Fibroblast of lung (primary cell): ENCODE measurements around the gene NEURL1. TPM values are rescaled to one million over a fixed set of nuclear protein-coding genes. Genes with fewer than 3 reads are reported as not detected.

Experiments used
- DNase-seq, 2 donors: peaks; one replicate each; pipeline versions ENCODE4 v3.0.0 to v3.0.0-alpha.2; 2010; ENCODE audit warnings: low read depth in 2 of 2
- H2AFZ ChIP-seq: 2 replicates; pipeline ENCODE4 v1.5.1; 2012; ENCODE audit warnings: low read length, control low read depth, inconsistent platforms
- H3K27ac ChIP-seq: 2 replicates; pipeline ENCODE4 v1.5.1; 2011; ENCODE audit warnings: low read length, control low read depth; ENCODE audit not compliant: insufficient read depth
- H3K27me3 ChIP-seq: 2 replicates; pipeline ENCODE4 v1.5.1; 2011; ENCODE audit warnings: mild to moderate bottlenecking, low read length; ENCODE audit not compliant: control insufficient read depth, insufficient read depth
- H3K36me3 ChIP-seq: 2 replicates; pipeline ENCODE4 v1.5.1; 2011; ENCODE audit warnings: low read length; ENCODE audit not compliant: control insufficient read depth, insufficient read depth
- H3K4me1 ChIP-seq: 2 replicates; pipeline ENCODE4 v1.5.1; 2011; ENCODE audit warnings: low read length; ENCODE audit not compliant: control insufficient read depth, insufficient read depth; ENCODE audit errors: extremely low read depth
- H3K4me2 ChIP-seq: 2 replicates; pipeline ENCODE4 v1.5.1; 2011; ENCODE audit warnings: low read length, control low read depth; ENCODE audit not compliant: insufficient read depth; ENCODE audit errors: extremely low read depth
- H3K4me3 ChIP-seq, 4 experiments: fragments of 200-600 bp in 1 of 4; sonication (generic) in 1 of 4; replicated peaks in 1 of 4; 2 replicates each; pipeline ENCODE4 v1.5.1; 2011 to 2016; ENCODE audit warnings: low read length in 4 of 4, low read depth in 3 of 4, mild to moderate bottlenecking in 3 of 4, control low read depth in 2 of 4, inconsistent platforms in 1 of 4, mixed read lengths in 1 of 4; ENCODE audit not compliant: insufficient read depth in 1 of 4; ENCODE audit errors: control extremely low read depth in 1 of 4
- H3K79me2 ChIP-seq: 2 replicates; pipeline ENCODE4 v1.5.1; 2012; ENCODE audit warnings: mild to moderate bottlenecking, low read length, inconsistent platforms; ENCODE audit not compliant: control insufficient read depth, insufficient read depth
- H3K9ac ChIP-seq: 2 replicates; pipeline ENCODE4 v1.5.1; 2011; ENCODE audit warnings: mild to moderate bottlenecking, low read length, control low read depth; ENCODE audit not compliant: insufficient read depth
- H3K9me3 ChIP-seq: 2 replicates; pipeline ENCODE4 v1.5.1; 2012; ENCODE audit warnings: low read depth, low read length; ENCODE audit not compliant: control insufficient read depth, insufficient read depth
- H4K20me1 ChIP-seq: 2 replicates; pipeline ENCODE4 v1.5.1; 2011; ENCODE audit warnings: low read length; ENCODE audit not compliant: control insufficient read depth, insufficient read depth; ENCODE audit errors: extremely low read depth
- EZH2 ChIP-seq: IDR thresholded peaks from 2 replicates; pipeline ENCODE4 v1.5.1; 2012; ENCODE audit warnings: low read length, control low read depth, mild to moderate bottlenecking; ENCODE audit errors: missing control alignments
- polyA plus RNA-seq, 2 donors: library from polyadenylated mRNA; depleted of rRNA in 1 of 2; stranded (reverse) in 1 of 2; unstranded in 1 of 2; fragments of >200 nt; gene quantifications; 2 replicates each; pipeline ENCODE4 v1.2.1, GENCODE V29; 2011 to 2012; ENCODE audit warnings: missing spikeins in 1 of 2
- total RNA-seq: library from RNA; depleted of rRNA; stranded (reverse); fragments of >200 nt; gene quantifications from 2 replicates; pipeline ENCODE4 v1.2.1, GENCODE V29; 2014
- TF ChIP-seq, protein P1 (sequence below), 2 donors: IDR thresholded peaks in 1 of 2; conservative IDR thresholded peaks in 1 of 2; 1 replicate in 1 of 2; 2 replicates in 1 of 2; pipeline ENCODE4 v1.5.1; 2011 to 2012; ENCODE audit warnings: low read length in 2 of 2, control low read depth in 1 of 2, inconsistent platforms in 1 of 2, low read depth in 1 of 2, mild to moderate bottlenecking in 1 of 2

Gene NEURL1
- total and polyA plus RNA-seq, 2 donors (not counting 1 experiment from before 2014, with no cell fraction given): 0.12 TPM; not detected in 1

GRCh38 chr10:103602028-103602851 lies 108.7 kb downstream of the NEURL1 start:
- TF ChIP-seq, protein P1, sequence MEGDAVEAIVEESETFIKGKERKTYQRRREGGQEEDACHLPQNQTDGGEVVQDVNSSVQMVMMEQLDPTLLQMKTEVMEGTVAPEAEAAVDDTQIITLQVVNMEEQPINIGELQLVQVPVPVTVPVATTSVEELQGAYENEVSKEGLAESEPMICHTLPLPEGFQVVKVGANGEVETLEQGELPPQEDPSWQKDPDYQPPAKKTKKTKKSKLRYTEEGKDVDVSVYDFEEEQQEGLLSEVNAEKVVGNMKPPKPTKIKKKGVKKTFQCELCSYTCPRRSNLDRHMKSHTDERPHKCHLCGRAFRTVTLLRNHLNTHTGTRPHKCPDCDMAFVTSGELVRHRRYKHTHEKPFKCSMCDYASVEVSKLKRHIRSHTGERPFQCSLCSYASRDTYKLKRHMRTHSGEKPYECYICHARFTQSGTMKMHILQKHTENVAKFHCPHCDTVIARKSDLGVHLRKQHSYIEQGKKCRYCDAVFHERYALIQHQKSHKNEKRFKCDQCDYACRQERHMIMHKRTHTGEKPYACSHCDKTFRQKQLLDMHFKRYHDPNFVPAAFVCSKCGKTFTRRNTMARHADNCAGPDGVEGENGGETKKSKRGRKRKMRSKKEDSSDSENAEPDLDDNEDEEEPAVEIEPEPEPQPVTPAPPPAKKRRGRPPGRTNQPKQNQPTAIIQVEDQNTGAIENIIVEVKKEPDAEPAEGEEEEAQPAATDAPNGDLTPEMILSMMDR (conservative IDR thresholded peaks at IDR 0.05 in 1 of 2, IDR thresholded peaks at IDR 0.05 in 1 of 2; ENCODE audit: low read depth in 1 of 2, low read length in 2 of 2): no peak
- no peak for TF ChIP-seq EZH2
- Histone ChIP-seq H3K79me2 (no peaks in the 10 kb centered on the region), H3K27me3 (no peaks in the 10 kb centered on the region), H2AFZ (no peak overlapping the region), H3K9me3 (no peaks in the 10 kb centered on the region), H3K27ac (no peak overlapping the region), H4K20me1 (no peaks in the 10 kb centered on the region), H3K9ac (no peak overlapping the region), H3K36me3 (peaks cover 26% of the 10 kb centered on the region), H3K4me2 (no peak overlapping the region), H3K4me3 (no peak overlapping the region), H3K4me1 (peaks cover 6% of the 10 kb centered on the region)
- no peak for DNase-seq

- no peaks in the 10 kb centered on the region for H4K20me1 ChIP-seq
- H3K9ac ChIP-seq: no peak overlapping the region
- no peak overlapping the region for H3K4me3 ChIP-seq
- no peak for TF ChIP-seq EZH2
- TF ChIP-seq, protein P1 (conservative IDR thresholded peaks at IDR 0.05 in 1 of 2, IDR thresholded peaks at IDR 0.05 in 1 of 2; ENCODE audit: low read depth in 1 of 2, low read length in 2 of 2): no peak
- H3K36me3 ChIP-seq: peaks cover 26% of the 10 kb centered on the region
- no peaks in the 10 kb centered on the region for H3K27me3 ChIP-seq
- H3K9me3 ChIP-seq: no peaks in the 10 kb centered on the region
- no peak overlapping the region for H2AFZ ChIP-seq
- no peak overlapping the region for H3K4me2 ChIP-seq
- H3K4me1 ChIP-seq: peaks cover 6% of the 10 kb centered on the region
- no peak overlapping the region for H3K27ac ChIP-seq
- no peaks in the 10 kb centered on the region for H3K79me2 ChIP-seq
- no peak for DNase-seq
Observed at GRCh38 chr10:103602852-103603155, 109.3 kb downstream of the NEURL1 start.

DNA sequence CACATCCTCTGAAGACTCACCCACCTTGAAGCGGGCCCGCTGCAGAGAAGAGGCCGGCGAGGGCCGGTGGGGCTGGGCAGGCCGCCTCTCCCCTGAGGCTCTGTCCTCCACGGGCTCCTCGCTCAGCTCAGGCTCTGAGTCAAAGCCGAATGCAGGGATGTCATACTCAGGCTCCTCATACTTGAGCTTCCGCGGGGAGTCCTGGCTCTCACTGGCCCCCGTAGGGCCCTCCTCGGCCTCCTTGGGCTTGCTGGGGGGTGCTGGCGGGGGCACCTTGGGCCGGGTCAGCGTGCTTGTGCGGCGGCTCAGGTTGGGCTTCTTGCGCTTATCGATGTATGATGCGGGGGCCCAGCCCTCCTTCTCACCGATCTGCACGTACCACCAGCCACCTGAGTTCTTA lies 109.9 kb downstream of the NEURL1 start:
- Histone ChIP-seq H4K20me1 (no peaks in the 10 kb centered on the region), H3K27me3 (no peaks in the 10 kb centered on the region)
- DNase-seq: no peak

More for the DNA sequence above, 109.9 kb downstream of the NEURL1 start:
- peaks cover 6% of the 10 kb centered on the region for H3K4me1 ChIP-seq
- H3K36me3 ChIP-seq: peaks cover 26% of the 10 kb centered on the region
- H3K4me3 ChIP-seq: no peak overlapping the region
- H3K27ac ChIP-seq: no peak overlapping the region
- H3K4me2 ChIP-seq: no peak overlapping the region
- no peaks in the 10 kb centered on the region for H3K9me3 ChIP-seq
- no peaks in the 10 kb centered on the region for H3K79me2 ChIP-seq
- no peak overlapping the region for H3K9ac ChIP-seq
- TF ChIP-seq, protein P1 (conservative IDR thresholded peaks at IDR 0.05 in 1 of 2, IDR thresholded peaks at IDR 0.05 in 1 of 2; ENCODE audit: low read depth in 1 of 2, low read length in 2 of 2): no peak
- no peak for TF ChIP-seq EZH2
- H2AFZ ChIP-seq: no peak overlapping the region
